Osteoblast (primary cell): ENCODE data around the gene MCIDAS. TPM values are rescaled to one million over a fixed set of nuclear protein-coding genes. Genes with fewer than 3 reads are reported as not detected.
A peak's percentile ranks its signal among the peaks of the same experiment; 100 is the strongest.

Experiments
- DNase-seq: peaks from one replicate; pipeline ENCODE4 v3.0.0; 2011; ENCODE audit warnings: low spot score, mixed read lengths; ENCODE audit not compliant: insufficient read length; ENCODE audit errors: missing footprints
- H2AFZ ChIP-seq: 2 replicates; pipeline ENCODE4 v1.6.0; 2011; ENCODE audit warnings: mild to moderate bottlenecking, low read length
- H3K27ac ChIP-seq: 2 replicates; pipeline ENCODE4 v1.5.1; 2011; ENCODE audit warnings: mild to moderate bottlenecking, low read depth, low read length, moderate library complexity
- H3K27me3 ChIP-seq: 2 replicates; pipeline ENCODE4 v1.6.0; 2012; ENCODE audit warnings: mild to moderate bottlenecking, control low read depth, inconsistent platforms, low read length, moderate library complexity; ENCODE audit not compliant: insufficient read depth
- H3K36me3 ChIP-seq: 2 replicates; pipeline ENCODE4 v1.5.1; 2011; ENCODE audit warnings: mild to moderate bottlenecking, low read length, control low read depth, moderate library complexity; ENCODE audit not compliant: insufficient read depth
- H3K4me1 ChIP-seq: 2 replicates; pipeline ENCODE4 v1.5.1; 2011; ENCODE audit warnings: mild to moderate bottlenecking, low read length, control low read depth, moderate library complexity; ENCODE audit not compliant: insufficient read depth
- H3K4me2 ChIP-seq: 2 replicates; pipeline ENCODE4 v1.6.0; 2011; ENCODE audit warnings: mild to moderate bottlenecking, low read length; ENCODE audit not compliant: insufficient read depth
- H3K4me3 ChIP-seq: fragments of 200-600 bp; sonication (generic); 3 replicates; pipeline ENCODE4 v1.5.1; 2012; ENCODE audit warnings: mild to moderate bottlenecking, low read length, inconsistent platforms; ENCODE audit not compliant: insufficient read depth
- H3K79me2 ChIP-seq: 2 replicates; pipeline ENCODE4 v1.6.0; 2012; ENCODE audit warnings: mild to moderate bottlenecking, low read length, control low read depth, inconsistent platforms; ENCODE audit not compliant: insufficient read depth
- H3K9me3 ChIP-seq: 2 replicates; pipeline ENCODE4 v1.5.1; 2011; ENCODE audit warnings: low read depth, low read length, control low read depth
- H4K20me1 ChIP-seq: 2 replicates; pipeline ENCODE4 v1.6.0; 2012; ENCODE audit warnings: mild to moderate bottlenecking, low read length, control low read depth; ENCODE audit not compliant: insufficient read depth
- total RNA-seq: library from RNA; depleted of rRNA; stranded (reverse); fragments of >200 nt; gene quantifications from 2 replicates; pipeline ENCODE4 v1.2.3, GENCODE V29; 2012
- TF ChIP-seq, protein P1 (sequence below): IDR thresholded peaks from 2 replicates; pipeline ENCODE4 v1.5.1; 2011; ENCODE audit warnings: mild to moderate bottlenecking, low read depth, low read length, moderate library complexity; ENCODE audit errors: extremely low read depth

Gene MCIDAS
- total RNA-seq, 1 donor = under 0.01 TPM

- peak; percentile 93 for DNase-seq
- H2AFZ ChIP-seq = peak overlapping the region; percentile 41
Observed at GRCh38 chr5:55226027-55226933, 835 bp downstream of the MCIDAS start.

DNA sequence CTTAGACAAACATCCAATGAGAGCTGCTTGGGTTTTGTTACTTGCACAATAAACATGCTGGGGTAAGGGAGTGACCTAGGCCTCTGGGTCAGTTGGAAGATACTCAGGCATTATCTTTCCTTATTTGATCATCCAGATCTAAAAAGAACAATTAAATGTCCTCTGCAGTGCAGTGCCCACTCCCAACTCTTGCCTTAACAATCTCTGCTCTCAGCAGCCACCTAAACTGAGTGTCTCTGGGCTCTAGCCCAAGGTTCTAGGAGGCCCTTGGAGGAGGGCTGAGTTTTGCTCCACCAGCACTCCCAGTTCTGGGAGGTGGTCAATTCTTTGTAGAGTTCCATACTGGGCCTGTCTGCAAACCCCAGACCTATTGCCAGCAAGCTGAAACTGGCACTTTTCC is 1.8 kb downstream of the MCIDAS start:
- Histone ChIP-seq H3K9me3 (no peaks in the 10 kb centered on the region), H3K36me3 (no peaks in the 10 kb centered on the region), H3K4me2 (no peak overlapping the region), H3K4me1 (peaks cover 4% of the 10 kb centered on the region), H3K27me3 (peaks cover 78% of the 10 kb centered on the region), H2AFZ (no peak overlapping the region), H4K20me1 (no peaks in the 10 kb centered on the region), H3K27ac (no peak overlapping the region), H3K79me2 (no peaks in the 10 kb centered on the region), H3K4me3 (no peak overlapping the region)
- TF ChIP-seq, protein P1, sequence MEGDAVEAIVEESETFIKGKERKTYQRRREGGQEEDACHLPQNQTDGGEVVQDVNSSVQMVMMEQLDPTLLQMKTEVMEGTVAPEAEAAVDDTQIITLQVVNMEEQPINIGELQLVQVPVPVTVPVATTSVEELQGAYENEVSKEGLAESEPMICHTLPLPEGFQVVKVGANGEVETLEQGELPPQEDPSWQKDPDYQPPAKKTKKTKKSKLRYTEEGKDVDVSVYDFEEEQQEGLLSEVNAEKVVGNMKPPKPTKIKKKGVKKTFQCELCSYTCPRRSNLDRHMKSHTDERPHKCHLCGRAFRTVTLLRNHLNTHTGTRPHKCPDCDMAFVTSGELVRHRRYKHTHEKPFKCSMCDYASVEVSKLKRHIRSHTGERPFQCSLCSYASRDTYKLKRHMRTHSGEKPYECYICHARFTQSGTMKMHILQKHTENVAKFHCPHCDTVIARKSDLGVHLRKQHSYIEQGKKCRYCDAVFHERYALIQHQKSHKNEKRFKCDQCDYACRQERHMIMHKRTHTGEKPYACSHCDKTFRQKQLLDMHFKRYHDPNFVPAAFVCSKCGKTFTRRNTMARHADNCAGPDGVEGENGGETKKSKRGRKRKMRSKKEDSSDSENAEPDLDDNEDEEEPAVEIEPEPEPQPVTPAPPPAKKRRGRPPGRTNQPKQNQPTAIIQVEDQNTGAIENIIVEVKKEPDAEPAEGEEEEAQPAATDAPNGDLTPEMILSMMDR = no peak
- peak; percentile 91 for DNase-seq

More at GRCh38 chr5:55226027-55226933, 835 bp downstream of the MCIDAS start:
- TF ChIP-seq, protein P1 = peak; percentile 48
- peaks cover 4% of the 10 kb centered on the region for H3K4me1 ChIP-seq
- H3K9me3 ChIP-seq = no peaks in the 10 kb centered on the region
- H3K79me2 ChIP-seq = no peaks in the 10 kb centered on the region
- peaks cover 78% of the 10 kb centered on the region for H3K27me3 ChIP-seq
- H3K4me2 ChIP-seq = peak overlapping the region; percentile 90
- no peaks in the 10 kb centered on the region for H4K20me1 ChIP-seq
- peak overlapping the region; percentile 69 for H3K4me3 ChIP-seq
- H3K36me3 ChIP-seq = no peaks in the 10 kb centered on the region
- no peak overlapping the region for H3K27ac ChIP-seq

GRCh38 chr5:55223812-55224240 is 3.3 kb downstream of the MCIDAS start:
- H3K4me2 ChIP-seq = no peak overlapping the region

More at GRCh38 chr5:55223812-55224240, 3.3 kb downstream of the MCIDAS start:
- Histone ChIP-seq H3K36me3 (no peaks in the 10 kb centered on the region), H2AFZ (no peak overlapping the region), H3K79me2 (no peaks in the 10 kb centered on the region), H3K9me3 (no peaks in the 10 kb centered on the region), H3K4me1 (peaks cover 6% of the 10 kb centered on the region), H4K20me1 (no peaks in the 10 kb centered on the region), H3K27ac (no peak overlapping the region), H3K4me3 (no peak overlapping the region), H3K27me3 (peaks cover 73% of the 10 kb centered on the region)
- peak; percentile 75 for DNase-seq
- TF ChIP-seq, protein P1 = no peak
